Esophagus muscularis mucosa (tissue), 3 donors: ENCODE measurements around the gene HSDL1.

Experiments used
- POLR2AphosphoS5 ChIP-seq, 2 donors: sonication (generic); formaldehyde crosslinking; IDR thresholded peaks; one replicate each; pipeline ENCODE4 v1.6.1; 2017; ENCODE audit warnings: antibody characterized with exemption in 2 of 2
- TF ChIP-seq, protein P1 (sequence below), 3 experiments: fragments of 200-600 bp in 2 of 3; fragments of 450-650 bp in 1 of 3; sonication (generic) in 2 of 3; IDR thresholded peaks; one replicate each; pipeline ENCODE4 v1.5.1; 2017 to 2019; ENCODE audit warnings: antibody characterized with exemption in 3 of 3, mild to moderate bottlenecking in 2 of 3, moderate library complexity in 1 of 3

DNA sequence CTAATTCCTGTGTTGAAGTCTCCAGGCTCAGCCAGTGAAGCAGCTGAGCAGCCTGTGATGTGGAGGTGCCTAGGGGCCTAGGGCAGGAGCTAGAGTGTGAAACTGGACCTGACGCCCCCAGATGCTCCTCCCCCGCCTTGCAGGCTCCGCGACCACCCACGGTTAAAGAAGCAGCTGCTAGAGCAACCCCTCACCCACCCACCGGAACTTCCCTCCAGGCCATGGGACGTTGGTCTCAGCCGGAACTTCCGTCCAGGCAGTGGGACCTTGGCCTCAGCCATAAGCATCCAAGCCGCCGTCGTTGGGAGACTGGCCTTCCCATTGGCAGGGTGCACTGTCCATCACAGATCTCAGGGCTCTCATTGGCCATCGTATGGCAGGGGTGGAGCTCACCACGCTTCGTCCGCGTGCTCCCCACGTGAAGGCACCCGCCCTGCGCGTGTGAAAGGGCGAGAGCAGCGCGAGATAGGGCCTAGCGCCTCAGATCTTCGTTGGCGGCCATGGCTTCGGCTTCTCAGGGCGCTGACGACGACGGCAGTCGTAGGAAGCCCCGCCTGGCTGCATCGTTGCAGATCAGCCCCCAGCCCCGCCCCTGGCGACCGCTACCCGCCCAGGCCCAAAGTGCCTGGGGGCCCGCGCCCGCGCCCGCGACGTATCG, 45.9 kb upstream of the HSDL1 start, which contains the start of gene ADAD2:
- TF ChIP-seq POLR2AphosphoS5 (IDR thresholded peaks at IDR 0.05) = no peak
- TF ChIP-seq, protein P1, sequence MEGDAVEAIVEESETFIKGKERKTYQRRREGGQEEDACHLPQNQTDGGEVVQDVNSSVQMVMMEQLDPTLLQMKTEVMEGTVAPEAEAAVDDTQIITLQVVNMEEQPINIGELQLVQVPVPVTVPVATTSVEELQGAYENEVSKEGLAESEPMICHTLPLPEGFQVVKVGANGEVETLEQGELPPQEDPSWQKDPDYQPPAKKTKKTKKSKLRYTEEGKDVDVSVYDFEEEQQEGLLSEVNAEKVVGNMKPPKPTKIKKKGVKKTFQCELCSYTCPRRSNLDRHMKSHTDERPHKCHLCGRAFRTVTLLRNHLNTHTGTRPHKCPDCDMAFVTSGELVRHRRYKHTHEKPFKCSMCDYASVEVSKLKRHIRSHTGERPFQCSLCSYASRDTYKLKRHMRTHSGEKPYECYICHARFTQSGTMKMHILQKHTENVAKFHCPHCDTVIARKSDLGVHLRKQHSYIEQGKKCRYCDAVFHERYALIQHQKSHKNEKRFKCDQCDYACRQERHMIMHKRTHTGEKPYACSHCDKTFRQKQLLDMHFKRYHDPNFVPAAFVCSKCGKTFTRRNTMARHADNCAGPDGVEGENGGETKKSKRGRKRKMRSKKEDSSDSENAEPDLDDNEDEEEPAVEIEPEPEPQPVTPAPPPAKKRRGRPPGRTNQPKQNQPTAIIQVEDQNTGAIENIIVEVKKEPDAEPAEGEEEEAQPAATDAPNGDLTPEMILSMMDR (IDR thresholded peaks at IDR 0.05) = no peak
